Measurements from ENCODE around the gene GALM.

Gene GALM

DNA sequence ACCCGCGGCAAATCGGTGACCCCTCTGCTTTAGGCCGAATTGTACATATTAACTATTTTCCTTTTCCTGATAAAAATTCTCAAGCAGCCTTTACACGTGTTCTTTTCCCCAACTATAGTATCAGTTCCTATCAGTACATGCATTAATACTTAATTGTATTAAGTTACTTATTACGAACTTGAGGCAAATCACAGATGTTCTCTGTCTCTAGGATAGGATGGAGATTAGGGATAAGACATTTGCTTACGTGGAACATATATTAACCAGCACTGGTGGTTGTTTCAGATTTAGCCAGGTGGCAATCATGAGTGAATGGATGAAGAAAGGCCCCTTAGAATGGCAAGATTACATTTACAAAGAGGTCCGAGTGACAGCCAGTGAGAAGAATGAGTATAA is 112.8 kb downstream of the GALM start:
- DNase-seq: no peak

DNA sequence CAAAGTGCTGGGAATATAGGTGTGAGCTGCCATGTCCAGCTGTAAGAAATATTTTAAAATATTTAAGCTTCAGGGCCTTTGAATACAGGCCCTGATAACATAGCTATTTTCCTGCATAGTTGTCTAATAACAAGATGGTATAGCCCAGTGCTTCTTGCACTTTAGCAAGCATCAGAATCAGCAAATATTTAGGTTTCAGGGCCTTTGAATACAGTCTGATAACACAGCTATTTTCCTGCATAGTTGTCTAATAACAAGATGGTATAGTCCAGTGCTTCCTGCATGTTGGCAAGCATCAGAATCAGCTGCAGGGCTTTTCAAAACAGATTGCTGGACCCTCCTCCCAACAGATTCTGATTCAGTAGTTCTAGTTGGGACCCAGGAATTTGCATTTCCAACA is 117.7 kb downstream of the GALM start:
- DNase-seq: no peak
